CD4-positive, alpha-beta T cell (primary cell): ENCODE data around the gene OTULIN. TPM values are rescaled to one million over a fixed set of nuclear protein-coding genes. Genes with fewer than 3 reads are reported as not detected.
A peak's percentile ranks its signal among the peaks of the same experiment; 100 is the strongest.

Source experiments
- ATAC-seq: fragments of 200-7000 bp; cut with Tn5 transposase; one replicate; pipeline ENCODE4 v1.10.0; 2022; ENCODE audit warnings: mild to moderate bottlenecking; ENCODE audit not compliant: poor library complexity
- CTCF ChIA-PET: fragments of 350-600 bp; sonication (Branson Sonifier 250); formaldehyde crosslinking; loops from one replicate; lab custom pipeline; 2021; ENCODE audit warnings: antibody characterized with exemption, inconsistent platforms; lab: Charles Lee
- POLR2A ChIA-PET: fragments of 350-600 bp; sonication (Branson Sonifier 250); formaldehyde crosslinking; loops from one replicate; lab custom pipeline; 2021; ENCODE audit warnings: antibody characterized with exemption, inconsistent platforms; lab: Charles Lee
- DNase-seq, 14 experiments: peaks; one replicate each; pipeline ENCODE4 v3.0.0-alpha.2; 2013 to 2020; ENCODE audit warnings: mixed read lengths in 2 of 14
- H3K27ac ChIP-seq, 2 donors: one replicate each; pipeline versions ENCODE4 v1.5.1 to v1.7.0; 2013; ENCODE audit warnings: low read length in 2 of 2, low read depth in 1 of 2, mild to moderate bottlenecking in 1 of 2
- H3K27me3 ChIP-seq, 2 experiments: 1 replicate in 1 of 2; 2 replicates in 1 of 2; pipeline versions ENCODE4 v1.6.1 to v1.7.0; 2013; ENCODE audit warnings: low read length in 2 of 2, control low read depth in 1 of 2, mild to moderate bottlenecking in 1 of 2, moderate library complexity in 1 of 2; ENCODE audit not compliant: insufficient read depth in 2 of 2, control insufficient read depth in 1 of 2
- H3K36me3 ChIP-seq: one replicate; pipeline ENCODE4 v1.6.1; 2013; ENCODE audit warnings: low read length, control low read depth; ENCODE audit not compliant: insufficient read depth
- H3K4me1 ChIP-seq: one replicate; pipeline ENCODE4 v1.6.1; 2013; ENCODE audit warnings: low read length, control low read depth; ENCODE audit not compliant: insufficient read depth
- H3K4me3 ChIP-seq: one replicate; pipeline ENCODE4 v1.5.1; 2013; ENCODE audit warnings: mild to moderate bottlenecking, low read length, moderate library complexity
- H3K9me3 ChIP-seq, 2 experiments: 1 replicate in 1 of 2; 2 replicates in 1 of 2; pipeline versions ENCODE4 v1.6.1 to v1.7.0; 2013; ENCODE audit warnings: low read length in 2 of 2, mild to moderate bottlenecking in 2 of 2, control low read depth in 1 of 2, moderate library complexity in 1 of 2; ENCODE audit not compliant: control insufficient read depth in 1 of 2, insufficient read depth in 1 of 2
- H3K27ac Mint-ChIP-seq: one replicate; pipeline ENCODE4 v1.8.0; 2020; ENCODE audit warnings: mixed read lengths
- H3K27me3 Mint-ChIP-seq: one replicate; pipeline ENCODE4 v1.8.0; 2021; ENCODE audit warnings: mixed read lengths
- H3K36me3 Mint-ChIP-seq: one replicate; pipeline ENCODE4 v1.8.0; 2021; ENCODE audit warnings: low read depth, mixed read lengths
- H3K4me1 Mint-ChIP-seq: one replicate; pipeline ENCODE4 v1.8.0; 2021; ENCODE audit warnings: low read depth, mixed read lengths
- H3K4me3 Mint-ChIP-seq: one replicate; pipeline ENCODE4 v1.8.0; 2020; ENCODE audit warnings: mild to moderate bottlenecking, mixed read lengths
- H3K9me3 Mint-ChIP-seq: one replicate; pipeline ENCODE4 v1.8.0; 2020; ENCODE audit warnings: mixed read lengths
- intact Hi-C, 2 experiments: fragments of 100-400 bp; cut with DNase I in 1 of 2; cut with micrococcal nuclease in 1 of 2; formaldehyde crosslinking; loops; one replicate each; pipeline versions ENCODE4 v1.15.1 to v1.9.0; 2023 to 2025; cut with DNase I, micrococcal nuclease
- total RNA-seq, 174 experiments: library from RNA in 2 of 174; stranded (reverse) in 2 of 174; gene quantifications; one replicate each; pipeline ENCODE4 v1.2.3 and lab custom pipeline; 2021 to 2026
- TF ChIP-seq, protein P1 (sequence below): fragments of 200-600 bp; IDR thresholded peaks from one replicate; pipeline ENCODE4 v1.8.0; 2022; ENCODE audit warnings: antibody characterized with exemption, mild to moderate bottlenecking

OTULIN gene
- total RNA-seq, 2 experiments from 2014 or later, result 69.4 to 77.0 TPM

DNA sequence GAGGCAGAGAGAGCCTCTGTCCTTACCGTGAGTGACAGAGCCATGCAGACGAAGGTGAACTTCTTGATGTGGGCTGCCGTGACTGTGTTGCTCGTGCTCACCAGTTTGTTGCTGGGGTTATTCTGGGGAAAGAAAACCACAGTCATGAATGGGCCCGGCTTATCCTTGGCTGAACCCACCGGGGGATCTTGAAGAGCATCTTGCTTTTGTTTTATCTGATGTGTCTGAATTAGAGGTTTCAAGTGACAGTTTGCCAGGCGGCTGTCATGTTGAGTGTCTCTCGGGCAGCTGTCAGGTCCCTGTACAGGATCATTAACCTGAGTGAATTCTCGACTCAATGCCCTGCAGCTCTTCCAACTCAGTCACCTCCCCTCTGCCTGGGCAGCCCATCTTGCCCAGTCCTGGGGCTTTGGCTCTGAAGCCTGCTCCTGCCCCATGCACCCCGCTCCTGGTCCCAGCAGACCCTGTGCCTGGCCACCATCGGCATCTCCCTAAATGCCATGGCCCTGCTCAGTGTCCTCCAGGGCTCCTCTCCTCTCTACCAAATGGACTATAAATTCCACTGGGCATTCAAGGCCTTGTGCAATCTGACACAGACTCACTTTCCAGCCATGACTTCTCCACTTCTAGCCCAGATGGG lies 77.4 kb downstream of the OTULIN start:
- CTCF ChIA-PET, result no interaction called here
- no peaks in the 10 kb centered on the region for H3K9me3 ChIP-seq
- no peak overlapping the region for H3K4me3 ChIP-seq
- Mint-ChIP-seq H3K27ac (peak overlapping the region; percentile 68), H3K4me1 (peaks cover 34% of the 10 kb centered on the region), H3K27me3 (no peaks in the 10 kb centered on the region), H3K9me3 (no peaks in the 10 kb centered on the region), H3K36me3 (peaks cover 80% of the 10 kb centered on the region), H3K4me3 (no peak overlapping the region)
- H3K36me3 ChIP-seq, result peaks cover 81% of the 10 kb centered on the region
- TF ChIP-seq, protein P1, sequence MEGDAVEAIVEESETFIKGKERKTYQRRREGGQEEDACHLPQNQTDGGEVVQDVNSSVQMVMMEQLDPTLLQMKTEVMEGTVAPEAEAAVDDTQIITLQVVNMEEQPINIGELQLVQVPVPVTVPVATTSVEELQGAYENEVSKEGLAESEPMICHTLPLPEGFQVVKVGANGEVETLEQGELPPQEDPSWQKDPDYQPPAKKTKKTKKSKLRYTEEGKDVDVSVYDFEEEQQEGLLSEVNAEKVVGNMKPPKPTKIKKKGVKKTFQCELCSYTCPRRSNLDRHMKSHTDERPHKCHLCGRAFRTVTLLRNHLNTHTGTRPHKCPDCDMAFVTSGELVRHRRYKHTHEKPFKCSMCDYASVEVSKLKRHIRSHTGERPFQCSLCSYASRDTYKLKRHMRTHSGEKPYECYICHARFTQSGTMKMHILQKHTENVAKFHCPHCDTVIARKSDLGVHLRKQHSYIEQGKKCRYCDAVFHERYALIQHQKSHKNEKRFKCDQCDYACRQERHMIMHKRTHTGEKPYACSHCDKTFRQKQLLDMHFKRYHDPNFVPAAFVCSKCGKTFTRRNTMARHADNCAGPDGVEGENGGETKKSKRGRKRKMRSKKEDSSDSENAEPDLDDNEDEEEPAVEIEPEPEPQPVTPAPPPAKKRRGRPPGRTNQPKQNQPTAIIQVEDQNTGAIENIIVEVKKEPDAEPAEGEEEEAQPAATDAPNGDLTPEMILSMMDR, result no peak
- H3K4me1 ChIP-seq, result peaks cover 6% of the 10 kb centered on the region
- no peak overlapping the region for H3K27ac ChIP-seq
- peak; percentile 85 for ATAC-seq
- intact Hi-C loops, result loop anchor here in 1 of 2 experiments (10.0 kb wide), 1 partner anchor 73 kb away; no protein-coding TSS in a partner anchor
- no peaks in the 10 kb centered on the region for H3K27me3 ChIP-seq
- DNase-seq, result peak in 5 of 14 experiments; percentile 20 to 47 (median 29)
- POLR2A ChIA-PET, result no interaction called here

DNA sequence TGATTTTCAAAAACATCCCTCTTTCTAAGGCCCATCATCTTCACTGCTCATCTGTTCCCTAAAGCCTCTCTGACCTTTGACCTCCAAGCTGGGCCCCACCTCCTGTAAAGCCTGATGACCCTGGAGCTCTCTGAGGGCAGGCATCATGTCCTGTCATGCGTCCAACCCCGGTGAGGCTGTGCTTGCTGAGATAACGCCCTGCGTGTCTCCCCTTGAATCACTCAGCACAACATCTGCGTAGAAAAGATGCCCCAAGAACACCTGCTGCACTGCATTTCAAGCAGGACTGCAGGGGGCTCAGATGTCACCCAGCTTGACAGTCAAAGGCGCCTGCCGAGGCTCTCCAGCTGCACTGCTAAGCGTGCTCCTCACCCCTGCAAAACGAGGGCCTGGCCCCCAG lies 78.0 kb downstream of the OTULIN start:
- Histone ChIP-seq H3K36me3 (peaks cover 81% of the 10 kb centered on the region), H3K4me3 (no peak overlapping the region), H3K4me1 (peaks cover 6% of the 10 kb centered on the region), H3K27ac (no peak overlapping the region), H3K9me3 (no peaks in the 10 kb centered on the region), H3K27me3 (no peaks in the 10 kb centered on the region)
- H3K27me3 Mint-ChIP-seq, result no peaks in the 10 kb centered on the region
- POLR2A ChIA-PET, result no interaction called here
- no peak for DNase-seq
- TF ChIP-seq, protein P1, result no peak
- no peaks in the 10 kb centered on the region for H3K9me3 Mint-ChIP-seq
- peaks cover 34% of the 10 kb centered on the region for H3K4me1 Mint-ChIP-seq
- no peak overlapping the region for H3K4me3 Mint-ChIP-seq
- ATAC-seq, result no peak
- H3K36me3 Mint-ChIP-seq, result peaks cover 79% of the 10 kb centered on the region
- CTCF ChIA-PET, result no interaction called here
- H3K27ac Mint-ChIP-seq, result peak overlapping the region; percentile 68
- intact Hi-C loops, result loop anchor here in 1 of 2 experiments (10.0 kb wide), 1 partner anchor 72 kb away; no protein-coding TSS in a partner anchor

DNA sequence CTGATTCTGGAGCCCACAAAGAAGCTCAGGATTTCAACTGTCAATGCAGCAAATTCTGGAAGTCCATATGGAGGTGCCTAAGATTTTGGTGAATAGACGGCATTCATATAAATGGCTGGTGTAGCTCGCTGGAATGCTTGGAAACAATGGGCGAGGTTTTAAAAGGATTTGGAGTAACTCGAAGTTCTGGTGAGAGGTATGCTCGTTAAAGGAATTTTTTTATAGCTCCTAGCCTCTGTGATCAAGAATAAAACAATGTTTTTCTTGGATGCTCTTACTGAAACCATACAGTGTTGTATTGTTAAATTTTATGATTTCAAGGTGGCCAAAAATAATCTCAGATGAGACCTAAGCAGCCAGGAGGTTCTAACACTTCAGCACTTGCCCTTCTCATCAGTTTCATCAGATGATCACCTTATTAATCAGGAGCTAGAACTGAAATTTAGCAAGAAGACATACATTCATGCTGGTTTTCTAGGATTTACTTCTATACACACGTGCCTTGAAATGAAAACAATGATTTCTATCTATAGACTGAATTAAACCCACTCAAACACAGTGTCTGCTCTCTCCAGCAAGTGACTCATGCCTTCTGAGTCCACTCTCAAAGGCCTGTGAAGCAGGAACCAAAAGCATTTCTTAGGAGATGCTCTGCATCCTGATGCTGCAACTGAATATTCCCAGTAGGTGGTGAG lies 79.2 kb downstream of the OTULIN start:
- H3K9me3 Mint-ChIP-seq, result no peaks in the 10 kb centered on the region
- peak overlapping the region; percentile 68 for H3K27ac Mint-ChIP-seq
- peaks cover 82% of the 10 kb centered on the region for H3K36me3 ChIP-seq
- H3K27ac ChIP-seq, result no peak overlapping the region
- TF ChIP-seq, protein P1, result no peak
- no peaks in the 10 kb centered on the region for H3K27me3 ChIP-seq
- no peak for ATAC-seq
- peaks cover 77% of the 10 kb centered on the region for H3K36me3 Mint-ChIP-seq
- no peak for DNase-seq
- H3K9me3 ChIP-seq, result no peaks in the 10 kb centered on the region
- intact Hi-C loops, result loop anchor here in 1 of 2 experiments (10.0 kb wide), 1 partner anchor 71 kb away; no protein-coding TSS in a partner anchor
- no peak overlapping the region for H3K4me3 Mint-ChIP-seq
- POLR2A ChIA-PET, result no interaction called here
- CTCF ChIA-PET, result no interaction called here
- no peaks in the 10 kb centered on the region for H3K27me3 Mint-ChIP-seq
- no peak overlapping the region for H3K4me3 ChIP-seq
- peaks cover 6% of the 10 kb centered on the region for H3K4me1 ChIP-seq
- peaks cover 34% of the 10 kb centered on the region for H3K4me1 Mint-ChIP-seq
